ENCODE results near the gene ALDH7A1.
"Not testable (repeated sequence)": the region's sequence is repeated elsewhere in the genome, so short reads cannot be mapped to it uniquely, and the experiment has no call there.

The ALDH7A1 gene

GRCh38 chr5:126613941-126614592, 19.0 kb upstream of the ALDH7A1 start:
- Histone ChIP-seq H3K4me3 (ENCODE audit: low read length) (no peak overlapping the region), H3K9ac (ENCODE audit: low read depth, low read length) (no peak overlapping the region), H3K27me3 (ENCODE audit: control insufficient read depth, insufficient read depth, low read length) (no peaks in the 10 kb centered on the region), H3K4me2 (ENCODE audit: low read length) (no peak overlapping the region), H3K36me3 (ENCODE audit: insufficient read depth, low read length) (peaks cover 52% of the 10 kb centered on the region), H3K4me1 (ENCODE audit: control insufficient read depth, insufficient read depth, low read length) (no peaks in the 10 kb centered on the region), H3K9me3 (replicated peaks; ENCODE audit: low read length) (no peaks in the 10 kb centered on the region)

DNA sequence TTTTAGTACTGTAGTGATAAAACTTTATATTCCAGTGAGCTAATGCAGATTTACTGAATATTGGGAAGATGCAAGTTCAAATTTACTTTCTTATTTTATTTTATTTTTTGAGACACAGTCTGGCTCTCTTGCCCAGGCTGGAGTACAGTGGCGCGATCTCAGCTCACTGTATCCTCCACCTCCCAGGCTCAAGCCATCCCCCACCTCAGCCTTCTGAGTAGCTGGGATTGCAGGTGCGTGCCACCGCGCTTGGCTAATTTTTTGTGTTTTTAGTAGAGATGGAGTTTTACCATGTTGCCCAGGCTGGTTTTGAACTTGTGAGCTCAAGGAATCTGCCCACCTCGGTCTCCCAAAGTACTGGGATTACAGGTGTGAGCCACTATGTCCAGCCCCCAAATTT, 15.6 kb upstream of the ALDH7A1 start:
- no peaks in the 10 kb centered on the region for H3K4me1 ChIP-seq (ENCODE audit: control insufficient read depth, insufficient read depth, low read length)
- no peaks in the 10 kb centered on the region for H3K27me3 ChIP-seq (ENCODE audit: control insufficient read depth, insufficient read depth, low read length)
- H3K4me2 ChIP-seq (ENCODE audit: low read length): no peak overlapping the region
- no peak overlapping the region for H3K9ac ChIP-seq (ENCODE audit: low read depth, low read length)
- H3K9me3 ChIP-seq (replicated peaks; ENCODE audit: low read length): no peaks in the 10 kb centered on the region
- no peak overlapping the region for H3K4me3 ChIP-seq (ENCODE audit: low read length)
- H3K36me3 ChIP-seq (ENCODE audit: insufficient read depth, low read length): peaks cover 55% of the 10 kb centered on the region

DNA sequence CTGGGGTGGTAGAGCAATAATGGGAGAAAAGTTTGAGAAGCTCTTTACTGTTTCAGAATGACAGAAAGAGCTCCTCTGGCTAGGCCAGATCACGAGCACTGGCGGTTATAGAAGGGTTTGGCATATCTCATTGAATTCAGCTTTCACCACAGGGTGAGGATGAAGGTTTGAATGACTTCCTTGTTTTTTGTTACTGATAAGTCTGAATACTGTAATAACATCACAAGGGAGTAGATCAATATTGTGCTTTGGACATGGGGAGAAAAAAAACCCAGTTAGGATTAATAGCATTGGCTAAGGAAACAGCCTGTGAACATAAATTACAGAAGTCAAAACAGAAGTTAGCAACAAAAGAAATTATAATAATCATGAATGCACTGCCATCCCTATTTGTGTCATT, 15.1 kb upstream of the ALDH7A1 start:
- H3K4me3 ChIP-seq (ENCODE audit: low read length): no peak overlapping the region
- H3K9ac ChIP-seq (ENCODE audit: low read depth, low read length): no peak overlapping the region
- no peaks in the 10 kb centered on the region for H3K9me3 ChIP-seq (replicated peaks; ENCODE audit: low read length)
- H3K4me2 ChIP-seq (ENCODE audit: low read length): no peak overlapping the region
- H3K27me3 ChIP-seq (ENCODE audit: control insufficient read depth, insufficient read depth, low read length): no peaks in the 10 kb centered on the region
- no peaks in the 10 kb centered on the region for H3K4me1 ChIP-seq (ENCODE audit: control insufficient read depth, insufficient read depth, low read length)
- H3K36me3 ChIP-seq (ENCODE audit: insufficient read depth, low read length): peaks cover 57% of the 10 kb centered on the region

GRCh38 chr5:126605525-126605924, 10.5 kb upstream of the ALDH7A1 start:
- peak overlapping the region; percentile 54 for H3K4me2 ChIP-seq (ENCODE audit: low read length)
- no peak overlapping the region for H3K4me3 ChIP-seq (ENCODE audit: low read length)
- H3K36me3 ChIP-seq (ENCODE audit: insufficient read depth, low read length): peaks cover 47% of the 10 kb centered on the region
- peaks cover 11% of the 10 kb centered on the region for H3K4me1 ChIP-seq (ENCODE audit: control insufficient read depth, insufficient read depth, low read length)
- no peaks in the 10 kb centered on the region for H3K9me3 ChIP-seq (replicated peaks; ENCODE audit: low read length)
- no peak overlapping the region for H3K9ac ChIP-seq (ENCODE audit: low read depth, low read length)
- H3K27me3 ChIP-seq (ENCODE audit: control insufficient read depth, insufficient read depth, low read length): no peaks in the 10 kb centered on the region

- Histone ChIP-seq H3K27me3 (ENCODE audit: control insufficient read depth, insufficient read depth, low read length) (no peaks in the 10 kb centered on the region), H3K4me2 (ENCODE audit: low read length) (no peak overlapping the region), H3K4me3 (ENCODE audit: low read length) (no peak overlapping the region), H3K4me1 (ENCODE audit: control insufficient read depth, insufficient read depth, low read length) (peaks cover 16% of the 10 kb centered on the region), H3K9me3 (replicated peaks; ENCODE audit: low read length) (no peaks in the 10 kb centered on the region), H3K36me3 (ENCODE audit: insufficient read depth, low read length) (peaks cover 34% of the 10 kb centered on the region), H3K9ac (ENCODE audit: low read depth, low read length) (no peak overlapping the region)
These were observed 8.5 kb upstream of the ALDH7A1 start for GRCh38 chr5:126603402-126603991.

GRCh38 chr5:126600631-126601511, 5.9 kb upstream of the ALDH7A1 start, which contains the start of gene PHAX:
TSS of gene PHAX (plus strand) at chr5:126600947. CDS start at chr5:126600963, 16 bp downstream.
- H3K4me1 ChIP-seq (ENCODE audit: control insufficient read depth, insufficient read depth, low read length): peaks cover 18% of the 10 kb centered on the region
- H3K9me3 ChIP-seq (replicated peaks; ENCODE audit: low read length): no peaks in the 10 kb centered on the region
- no peaks in the 10 kb centered on the region for H3K27me3 ChIP-seq (ENCODE audit: control insufficient read depth, insufficient read depth, low read length)
- H3K4me3 ChIP-seq (ENCODE audit: low read length): peak within 1 kb of the TSS; percentile 95
- peaks cover 19% of the 10 kb centered on the region for H3K36me3 ChIP-seq (ENCODE audit: insufficient read depth, low read length)
- peak within 1 kb of the TSS; percentile 88 for H3K4me2 ChIP-seq (ENCODE audit: low read length)
- peak within 1 kb of the TSS; percentile 96 for H3K9ac ChIP-seq (ENCODE audit: low read depth, low read length)

DNA sequence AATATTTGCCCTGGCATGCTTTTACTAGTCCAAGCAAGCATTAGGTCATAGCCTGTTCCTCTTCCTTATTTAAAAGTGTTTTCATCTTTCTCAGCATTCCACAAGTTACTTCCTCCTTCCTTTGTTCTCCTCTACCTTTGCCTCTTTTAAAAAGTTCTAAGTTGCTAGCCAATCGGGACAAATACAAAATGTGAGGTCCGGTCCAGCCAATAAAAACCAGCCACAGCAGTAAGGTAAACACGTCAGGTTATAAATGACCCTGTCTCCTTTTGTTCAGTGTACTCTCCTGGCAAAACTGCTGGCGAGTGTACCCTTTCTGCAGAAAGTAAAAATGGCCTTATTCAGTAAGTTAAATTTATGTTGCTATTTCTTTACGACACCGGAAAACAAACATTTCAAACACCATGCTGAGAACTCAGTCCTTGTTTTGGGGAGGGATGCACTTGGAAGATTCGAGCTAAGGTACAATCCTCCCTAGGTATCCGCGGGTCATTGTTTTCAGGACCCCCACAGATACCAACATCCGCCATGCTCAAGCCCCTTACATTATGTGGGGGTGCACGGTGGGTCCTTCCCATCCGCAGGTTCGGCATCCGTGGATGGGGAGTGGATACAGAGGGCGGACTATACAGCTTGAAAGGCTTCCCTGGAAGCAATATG, 5.1 kb upstream of the ALDH7A1 start:
- Histone ChIP-seq H3K9ac (ENCODE audit: low read depth, low read length) (peak overlapping the region; percentile 96), H3K4me3 (ENCODE audit: low read length) (peak overlapping the region; percentile 95)
- H3K9me3 ChIP-seq (replicated peaks; ENCODE audit: low read length): not testable (repeated sequence)

DNA sequence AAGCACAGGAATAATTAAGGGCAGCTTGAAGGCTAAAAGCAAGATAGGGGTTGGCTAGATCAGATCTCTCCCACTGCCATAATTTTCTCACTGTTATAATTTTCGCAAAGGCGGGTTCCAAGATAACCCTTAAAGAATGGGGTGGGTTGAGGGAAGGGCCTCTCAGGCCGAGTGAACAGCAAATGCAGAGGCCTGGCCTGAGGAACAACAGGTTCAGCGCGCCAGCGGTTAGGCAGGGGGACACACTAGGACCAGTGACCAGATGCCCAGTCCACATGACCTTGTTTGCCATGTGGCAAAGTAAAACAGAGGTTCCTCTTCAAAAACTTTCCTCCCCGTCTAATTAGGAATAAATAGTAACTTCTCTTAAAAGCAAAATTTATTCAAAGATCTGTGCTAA, 4.5 kb upstream of the ALDH7A1 start:
- peaks cover 18% of the 10 kb centered on the region for H3K4me1 ChIP-seq (ENCODE audit: control insufficient read depth, insufficient read depth, low read length)
- no peak overlapping the region for H3K4me3 ChIP-seq (ENCODE audit: low read length)
- no peak overlapping the region for H3K4me2 ChIP-seq (ENCODE audit: low read length)
- no peaks in the 10 kb centered on the region for H3K9me3 ChIP-seq (replicated peaks; ENCODE audit: low read length)
- no peak overlapping the region for H3K9ac ChIP-seq (ENCODE audit: low read depth, low read length)
- peaks cover 9% of the 10 kb centered on the region for H3K36me3 ChIP-seq (ENCODE audit: insufficient read depth, low read length)
- no peaks in the 10 kb centered on the region for H3K27me3 ChIP-seq (ENCODE audit: control insufficient read depth, insufficient read depth, low read length)

More for the DNA sequence above, 5.1 kb upstream of the ALDH7A1 start:
- H3K36me3 ChIP-seq (ENCODE audit: insufficient read depth, low read length): peaks cover 11% of the 10 kb centered on the region
- peak overlapping the region; percentile 72 for H3K4me2 ChIP-seq (ENCODE audit: low read length)
- H3K4me1 ChIP-seq (ENCODE audit: control insufficient read depth, insufficient read depth, low read length): peaks cover 18% of the 10 kb centered on the region
- not testable (repeated sequence) for H3K27me3 ChIP-seq (ENCODE audit: control insufficient read depth, insufficient read depth, low read length)

DNA sequence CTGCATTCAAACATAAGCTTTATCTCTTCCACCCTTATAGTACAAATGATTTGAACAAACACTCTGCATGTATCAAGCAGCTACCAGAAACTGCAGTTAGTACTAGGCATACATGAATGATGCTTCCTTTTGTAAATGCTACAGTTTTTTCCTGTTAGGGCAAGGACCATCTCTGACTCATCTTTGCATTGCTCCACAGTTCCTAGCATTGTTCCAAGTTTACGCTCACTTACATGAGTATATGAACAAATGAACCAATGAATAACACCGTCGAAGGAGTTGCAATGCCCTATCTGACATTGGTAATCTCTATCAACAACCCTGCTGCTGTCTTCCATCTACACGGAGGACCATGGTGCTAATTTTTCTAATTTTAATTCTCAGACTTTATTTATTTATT, 2.1 kb upstream of the ALDH7A1 start:
- no peak overlapping the region for H3K4me2 ChIP-seq (ENCODE audit: low read length)
- no peaks in the 10 kb centered on the region for H3K27me3 ChIP-seq (ENCODE audit: control insufficient read depth, insufficient read depth, low read length)
- H3K9me3 ChIP-seq (replicated peaks; ENCODE audit: low read length): no peaks in the 10 kb centered on the region
- no peak overlapping the region for H3K4me3 ChIP-seq (ENCODE audit: low read length)
- peaks cover 27% of the 10 kb centered on the region for H3K4me1 ChIP-seq (ENCODE audit: control insufficient read depth, insufficient read depth, low read length)
- no peak overlapping the region for H3K9ac ChIP-seq (ENCODE audit: low read depth, low read length)
- H3K36me3 ChIP-seq (ENCODE audit: insufficient read depth, low read length): no peaks in the 10 kb centered on the region

- H3K36me3 ChIP-seq (ENCODE audit: insufficient read depth, low read length): no peaks in the 10 kb centered on the region
- H3K9me3 ChIP-seq (replicated peaks; ENCODE audit: low read length): no peaks in the 10 kb centered on the region
- H3K27me3 ChIP-seq (ENCODE audit: control insufficient read depth, insufficient read depth, low read length): no peaks in the 10 kb centered on the region
- peak overlapping the region; percentile 88 for H3K4me3 ChIP-seq (ENCODE audit: low read length)
- peak overlapping the region; percentile 82 for H3K9ac ChIP-seq (ENCODE audit: low read depth, low read length)
- peak overlapping the region; percentile 99 for H3K4me2 ChIP-seq (ENCODE audit: low read length)
- peaks cover 20% of the 10 kb centered on the region for H3K4me1 ChIP-seq (ENCODE audit: control insufficient read depth, insufficient read depth, low read length)
These were observed 566 bp upstream of the ALDH7A1 start for GRCh38 chr5:126595486-126596083.

DNA sequence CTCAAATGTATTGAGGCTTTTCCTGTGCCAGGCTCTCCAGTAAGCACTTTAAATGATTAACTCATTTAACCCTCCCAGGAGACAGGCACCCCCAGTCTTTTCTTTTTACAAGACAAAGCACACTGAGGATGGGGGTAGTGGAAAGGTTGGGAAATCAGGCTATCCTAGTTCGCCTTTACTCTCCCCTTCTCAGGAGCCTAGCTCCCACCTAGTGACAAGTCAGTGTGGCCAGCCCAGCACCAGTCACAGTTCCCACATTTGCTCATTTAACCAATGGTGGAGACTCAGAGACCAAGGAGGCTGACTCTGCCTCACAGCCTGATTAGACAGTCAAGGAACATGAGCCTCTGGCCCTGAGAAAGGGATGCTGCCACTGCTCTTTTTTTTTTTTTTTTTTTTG, 3.5 kb downstream of the ALDH7A1 start:
- Histone ChIP-seq H3K4me1 (ENCODE audit: control insufficient read depth, insufficient read depth, low read length) (peaks cover 12% of the 10 kb centered on the region), H3K9ac (ENCODE audit: low read depth, low read length) (no peak overlapping the region), H3K4me2 (ENCODE audit: low read length) (no peak overlapping the region), H3K4me3 (ENCODE audit: low read length) (no peak overlapping the region), H3K36me3 (ENCODE audit: insufficient read depth, low read length) (peaks cover 1% of the 10 kb centered on the region), H3K9me3 (replicated peaks; ENCODE audit: low read length) (no peaks in the 10 kb centered on the region), H3K27me3 (ENCODE audit: control insufficient read depth, insufficient read depth, low read length) (no peaks in the 10 kb centered on the region)
